Urinary bladder (tissue), 4 donors: ENCODE results near the gene LUZP1. TPM values are rescaled to one million over a fixed set of nuclear protein-coding genes. Genes with fewer than 3 reads are reported as not detected.
A peak's percentile ranks its signal among the peaks of the same experiment; 100 is the strongest.

Experiments
- DNase-seq: peaks from one replicate; pipeline ENCODE4 v3.0.0-alpha.2; 2015; ENCODE audit errors: extremely low spot score
- H3K27ac ChIP-seq: one replicate; pipeline ENCODE4 v1.5.1; 2013; ENCODE audit warnings: low read depth, mild to moderate bottlenecking, moderate library complexity
- H3K36me3 ChIP-seq: one replicate; pipeline ENCODE4 v1.6.1; 2013; ENCODE audit warnings: mild to moderate bottlenecking, moderate library complexity; ENCODE audit not compliant: insufficient read depth
- H3K4me1 ChIP-seq: one replicate; pipeline ENCODE4 v1.6.1; 2013; ENCODE audit warnings: mild to moderate bottlenecking, moderate library complexity; ENCODE audit not compliant: insufficient read depth
- H3K4me3 ChIP-seq: one replicate; pipeline ENCODE4 v1.5.1; 2013; ENCODE audit warnings: low read depth, low read length
- WGBS: extraction: QIAGEN DNeasy Blood & Tissue Kit; methylation state at CpG from one replicate; pipeline ENCODE4 v1.1.7; 2013; 5-methylcytosine and 5-hydroxymethylcytosine counted together
- polyA plus RNA-seq: library from polyadenylated mRNA; stranded (reverse); fragments of 200-250 nt; gene quantifications from one replicate; pipeline ENCODE4 v1.2.3, GENCODE V29; 2013
- total RNA-seq: library from RNA; depleted of rRNA; stranded (reverse); fragments of >200 nt; gene quantifications from one replicate; pipeline ENCODE4 v1.2.3, GENCODE V29; 2014
- donor health status: healthy with polysubstance abuse.
- donor health status: healthy.

The LUZP1 gene
- total and polyA plus RNA-seq, 2 donors, result 13.5 to 25.0 TPM

- peaks cover 3% of the 10 kb centered on the region for H3K36me3 ChIP-seq
- DNase-seq, result no peak
- H3K4me3 ChIP-seq, result no peak overlapping the region
- H3K4me1 ChIP-seq, result no peaks in the 10 kb centered on the region
- H3K27ac ChIP-seq, result no peak overlapping the region
- 93% methylated on average over 2 of the region's 2 CpGs for WGBS
These were observed 80.6 kb downstream of the LUZP1 start for GRCh38 chr1:23088027-23088426.

- peaks cover 4% of the 10 kb centered on the region for H3K36me3 ChIP-seq
- no peaks in the 10 kb centered on the region for H3K4me1 ChIP-seq
- H3K27ac ChIP-seq, result no peak overlapping the region
- no peak overlapping the region for H3K4me3 ChIP-seq
- no peak for DNase-seq
- WGBS, result 65% methylated on average over 3 of the region's 3 CpGs
These were observed 83.0 kb downstream of the LUZP1 start for GRCh38 chr1:23085696-23086095.

GRCh38 chr1:23084880-23085279 is 83.8 kb downstream of the LUZP1 start:
- Histone ChIP-seq H3K4me1 (no peaks in the 10 kb centered on the region), H3K36me3 (peaks cover 7% of the 10 kb centered on the region), H3K4me3 (no peak overlapping the region), H3K27ac (no peak overlapping the region)
- DNase-seq, result no peak
- 91% methylated on average over 8 of the region's 8 CpGs for WGBS

GRCh38 chr1:23083714-23084480 is 84.8 kb downstream of the LUZP1 start:
- H3K36me3 ChIP-seq, result peaks cover 7% of the 10 kb centered on the region

GRCh38 chr1:23081376-23081775 is 87.3 kb downstream of the LUZP1 start:
- DNase-seq, result no peak
- Histone ChIP-seq H3K4me3 (no peak overlapping the region), H3K36me3 (peaks cover 7% of the 10 kb centered on the region), H3K4me1 (no peaks in the 10 kb centered on the region), H3K27ac (no peak overlapping the region)
- WGBS, result 91% methylated on average over 3 of the region's 3 CpGs

More at GRCh38 chr1:23083714-23084480, 84.8 kb downstream of the LUZP1 start:
- 63% methylated on average over 5 of the region's 5 CpGs for WGBS
- DNase-seq, result peak; percentile 23
- Histone ChIP-seq H3K4me3 (no peak overlapping the region), H3K4me1 (no peaks in the 10 kb centered on the region), H3K27ac (no peak overlapping the region)

GRCh38 chr1:23080885-23081284 is 87.8 kb downstream of the LUZP1 start:
- no peak for DNase-seq
- Histone ChIP-seq H3K4me1 (no peaks in the 10 kb centered on the region), H3K27ac (no peak overlapping the region), H3K36me3 (peaks cover 7% of the 10 kb centered on the region), H3K4me3 (no peak overlapping the region)
- 89% methylated on average over 3 of the region's 3 CpGs for WGBS

GRCh38 chr1:23079025-23079424 is 89.6 kb downstream of the LUZP1 start:
- no peak overlapping the region for H3K4me3 ChIP-seq
- no peak for DNase-seq
- 62% methylated on average over 6 of the region's 6 CpGs for WGBS
- H3K4me1 ChIP-seq, result no peaks in the 10 kb centered on the region
- peaks cover 4% of the 10 kb centered on the region for H3K36me3 ChIP-seq
- no peak overlapping the region for H3K27ac ChIP-seq

- Histone ChIP-seq H3K4me1 (no peaks in the 10 kb centered on the region), H3K27ac (no peak overlapping the region), H3K36me3 (peaks cover 6% of the 10 kb centered on the region), H3K4me3 (no peak overlapping the region)
- no peak for DNase-seq
These were observed 94.6 kb downstream of the LUZP1 start for GRCh38 chr1:23074012-23074411.

- Histone ChIP-seq H3K27ac (no peak overlapping the region), H3K4me1 (no peaks in the 10 kb centered on the region), H3K4me3 (no peak overlapping the region), H3K36me3 (peaks cover 6% of the 10 kb centered on the region)
- 92% methylated on average over 4 of the region's 4 CpGs for WGBS
- no peak for DNase-seq
These were observed 99.0 kb downstream of the LUZP1 start for GRCh38 chr1:23069675-23070074.

GRCh38 chr1:23069149-23069548 is 99.5 kb downstream of the LUZP1 start:
- no peak overlapping the region for H3K4me3 ChIP-seq
- peaks cover 6% of the 10 kb centered on the region for H3K36me3 ChIP-seq
- no peaks in the 10 kb centered on the region for H3K4me1 ChIP-seq
- H3K27ac ChIP-seq, result no peak overlapping the region
- no peak for DNase-seq
- WGBS, result 87% methylated on average over 2 of the region's 2 CpGs

GRCh38 chr1:23066075-23066474 is 102.6 kb downstream of the LUZP1 start:
- 86% methylated on average over 2 of the region's 2 CpGs for WGBS
- Histone ChIP-seq H3K36me3 (peaks cover 7% of the 10 kb centered on the region), H3K4me1 (no peaks in the 10 kb centered on the region), H3K27ac (no peak overlapping the region), H3K4me3 (no peak overlapping the region)
- DNase-seq, result no peak

- DNase-seq, result no peak
- Histone ChIP-seq H3K36me3 (peaks cover 4% of the 10 kb centered on the region), H3K4me3 (no peak overlapping the region), H3K4me1 (no peaks in the 10 kb centered on the region), H3K27ac (no peak overlapping the region)
- WGBS, result 82% methylated on average over 2 of the region's 2 CpGs
These were observed 103.3 kb downstream of the LUZP1 start for GRCh38 chr1:23065385-23065784.

- WGBS, result 90% methylated on average over 2 of the region's 2 CpGs
- DNase-seq, result no peak
- Histone ChIP-seq H3K36me3 (peaks cover 7% of the 10 kb centered on the region), H3K4me3 (no peak overlapping the region), H3K4me1 (no peaks in the 10 kb centered on the region), H3K27ac (no peak overlapping the region)
These were observed 106.4 kb downstream of the LUZP1 start for GRCh38 chr1:23062271-23062670.

GRCh38 chr1:23057301-23057700 is 111.4 kb downstream of the LUZP1 start:
- peaks cover 6% of the 10 kb centered on the region for H3K36me3 ChIP-seq
- H3K4me1 ChIP-seq, result no peaks in the 10 kb centered on the region
- no peak overlapping the region for H3K4me3 ChIP-seq
- 95% methylated on average over 5 of the region's 5 CpGs for WGBS
- no peak for DNase-seq
- no peak overlapping the region for H3K27ac ChIP-seq
